ENCODE results near the gene TLCD3B. TPM values are rescaled to one million over a fixed set of nuclear protein-coding genes. Genes with fewer than 3 reads are reported as not detected.

Gene TLCD3B
- total RNA-seq, 2 experiments from 2014 or later = 1.2 to 2.0 TPM

- Mint-ChIP-seq H3K27me3 (no peaks in the 10 kb centered on the region), H3K27ac (no peak overlapping the region), H3K9me3 (no peaks in the 10 kb centered on the region), H3K4me1 (no peaks in the 10 kb centered on the region), H3K4me3 (no peak overlapping the region), H3K36me3 (peaks cover 8% of the 10 kb centered on the region)
- no peak for DNase-seq
Observed at GRCh38 chr16:29986231-29986630, 44.8 kb downstream of the TLCD3B start.

GRCh38 chr16:29985271-29985811 lies 45.7 kb downstream of the TLCD3B start:
- Mint-ChIP-seq H3K27me3 (no peaks in the 10 kb centered on the region), H3K9me3 (no peaks in the 10 kb centered on the region), H3K36me3 (peaks cover 8% of the 10 kb centered on the region), H3K27ac (no peak overlapping the region), H3K4me3 (no peak overlapping the region), H3K4me1 (no peaks in the 10 kb centered on the region)
- no peak for DNase-seq

- no peak overlapping the region for H3K27ac Mint-ChIP-seq
- peaks cover 8% of the 10 kb centered on the region for H3K36me3 Mint-ChIP-seq
- no peaks in the 10 kb centered on the region for H3K9me3 Mint-ChIP-seq
- no peak overlapping the region for H3K4me3 Mint-ChIP-seq
- H3K27me3 Mint-ChIP-seq = no peaks in the 10 kb centered on the region
- no peaks in the 10 kb centered on the region for H3K4me1 Mint-ChIP-seq
- no peak for DNase-seq
Observed at GRCh38 chr16:29984764-29985147, 46.3 kb downstream of the TLCD3B start.

GRCh38 chr16:29984137-29984763 lies 46.8 kb downstream of the TLCD3B start:
- Mint-ChIP-seq H3K27me3 (no peaks in the 10 kb centered on the region), H3K9me3 (no peaks in the 10 kb centered on the region), H3K4me1 (no peaks in the 10 kb centered on the region), H3K4me3 (no peak overlapping the region), H3K27ac (no peak overlapping the region), H3K36me3 (peaks cover 9% of the 10 kb centered on the region)
- no peak for DNase-seq

GRCh38 chr16:29983420-29984136 lies 47.5 kb downstream of the TLCD3B start:
- Mint-ChIP-seq H3K4me3 (no peak overlapping the region), H3K36me3 (peaks cover 9% of the 10 kb centered on the region), H3K4me1 (no peaks in the 10 kb centered on the region), H3K27ac (no peak overlapping the region), H3K9me3 (no peaks in the 10 kb centered on the region), H3K27me3 (no peaks in the 10 kb centered on the region)
- no peak for DNase-seq

GRCh38 chr16:29982560-29983419 lies 48.3 kb downstream of the TLCD3B start:
- peaks cover 8% of the 10 kb centered on the region for H3K36me3 Mint-ChIP-seq
- H3K9me3 Mint-ChIP-seq = no peaks in the 10 kb centered on the region
- no peak overlapping the region for H3K27ac Mint-ChIP-seq
- no peak overlapping the region for H3K4me3 Mint-ChIP-seq
- no peak for DNase-seq
- no peaks in the 10 kb centered on the region for H3K27me3 Mint-ChIP-seq
- H3K4me1 Mint-ChIP-seq = no peaks in the 10 kb centered on the region

GRCh38 chr16:29978564-29979270 lies 52.4 kb downstream of the TLCD3B start:
- Mint-ChIP-seq H3K27ac (no peak overlapping the region), H3K36me3 (peaks cover 8% of the 10 kb centered on the region), H3K4me1 (peaks cover 26% of the 10 kb centered on the region), H3K27me3 (no peaks in the 10 kb centered on the region), H3K9me3 (no peaks in the 10 kb centered on the region), H3K4me3 (no peak overlapping the region)
- no peak for DNase-seq

GRCh38 chr16:29978081-29978480 lies 53.0 kb downstream of the TLCD3B start:
- no peak for DNase-seq
- Mint-ChIP-seq H3K27me3 (no peaks in the 10 kb centered on the region), H3K36me3 (peaks cover 11% of the 10 kb centered on the region), H3K4me1 (peaks cover 29% of the 10 kb centered on the region), H3K27ac (no peak overlapping the region), H3K4me3 (no peak overlapping the region), H3K9me3 (peaks cover 3% of the 10 kb centered on the region)

- DNase-seq = no peak
Observed at GRCh38 chr16:29977063-29977825, 53.8 kb downstream of the TLCD3B start.

GRCh38 chr16:29975811-29976511 lies 55.1 kb downstream of the TLCD3B start:
- Mint-ChIP-seq H3K4me1 (peaks cover 33% of the 10 kb centered on the region), H3K27me3 (no peaks in the 10 kb centered on the region), H3K27ac (peak overlapping the region; percentile 34), H3K9me3 (peaks cover 7% of the 10 kb centered on the region), H3K4me3 (peak overlapping the region; percentile 98), H3K36me3 (peaks cover 26% of the 10 kb centered on the region)
- no peak for DNase-seq

More at GRCh38 chr16:29977063-29977825, 53.8 kb downstream of the TLCD3B start:
- peaks cover 33% of the 10 kb centered on the region for H3K4me1 Mint-ChIP-seq
- peaks cover 18% of the 10 kb centered on the region for H3K36me3 Mint-ChIP-seq
- no peaks in the 10 kb centered on the region for H3K27me3 Mint-ChIP-seq
- H3K27ac Mint-ChIP-seq = no peak overlapping the region
- no peak overlapping the region for H3K4me3 Mint-ChIP-seq
- H3K9me3 Mint-ChIP-seq = peaks cover 7% of the 10 kb centered on the region

- Mint-ChIP-seq H3K36me3 (peaks cover 26% of the 10 kb centered on the region), H3K4me1 (peaks cover 33% of the 10 kb centered on the region), H3K27ac (peak overlapping the region; percentile 95), H3K4me3 (peak overlapping the region; percentile 98), H3K27me3 (no peaks in the 10 kb centered on the region), H3K9me3 (peaks cover 7% of the 10 kb centered on the region)
- no peak for DNase-seq
Observed at GRCh38 chr16:29975134-29975538, 55.9 kb downstream of the TLCD3B start.
